Caco-2 (cell line): ENCODE measurements around the gene LEO1. TPM values are rescaled to one million over a fixed set of nuclear protein-coding genes. Genes with fewer than 3 reads are reported as not detected.

Source experiments
- BruUV-seq: library from RNA; stranded (reverse); fragments of 400-500 nt; replicated peaks from 2 replicates; lab custom pipeline; 2021; lab: Mats Ljungman, UMichigan
- CTCF ChIA-PET: fragments of 300-600 bp; sonication (Branson Sonifier 250); formaldehyde crosslinking; loops from one replicate; lab custom pipeline; 2022; ENCODE audit warnings: antibody characterized with exemption; lab: Charles Lee
- POLR2A ChIA-PET: fragments of 300-600 bp; sonication (Branson Sonifier 250); formaldehyde crosslinking; loops from one replicate; lab custom pipeline; 2022; ENCODE audit warnings: antibody characterized with exemption; lab: Charles Lee
- DNase-seq, 2 experiments: peaks; one replicate each; pipeline versions ENCODE4 v3.0.0 to v3.0.0-alpha.2; 2020 to 2022
- H3K27me3 ChIP-seq: replicated peaks from 2 replicates; pipeline ENCODE4 v1.6.0; 2011; ENCODE audit warnings: low read length; ENCODE audit not compliant: control insufficient read depth, insufficient read depth
- H3K36me3 ChIP-seq: 2 replicates; pipeline ENCODE4 v1.5.1; 2011; ENCODE audit warnings: low read length; ENCODE audit not compliant: control insufficient read depth, insufficient read depth
- H3K4me1 ChIP-seq: fragments of 250-450 bp; sonication (Bioruptor Pico); 2 replicates; pipeline ENCODE4 v1.5.1; 2020; ENCODE audit warnings: mild to moderate bottlenecking
- H3K4me3 ChIP-seq: 2 replicates; pipeline ENCODE4 v1.5.1; 2011; ENCODE audit warnings: low read depth, mild to moderate bottlenecking, control low read depth, low read length
- H3K9me3 ChIP-seq: fragments of 250-450 bp; sonication (Bioruptor Pico); 2 replicates; pipeline ENCODE4 v1.5.1; 2020; ENCODE audit warnings: mild to moderate bottlenecking, moderate library complexity
- H3K27ac Mint-ChIP-seq: one replicate; pipeline ENCODE4 v1.8.0; 2022; ENCODE audit warnings: mixed read lengths; ENCODE audit not compliant: unreplicated experiment
- H3K27me3 Mint-ChIP-seq: one replicate; pipeline ENCODE4 v1.8.0; 2022; ENCODE audit warnings: mixed read lengths; ENCODE audit not compliant: insufficient read depth, unreplicated experiment
- H3K36me3 Mint-ChIP-seq: one replicate; pipeline ENCODE4 v1.8.0; 2022; ENCODE audit warnings: mild to moderate bottlenecking, mixed read lengths; ENCODE audit not compliant: insufficient read depth, unreplicated experiment
- H3K4me1 Mint-ChIP-seq: one replicate; pipeline ENCODE4 v1.8.0; 2022; ENCODE audit warnings: low read depth, mixed read lengths; ENCODE audit not compliant: unreplicated experiment
- H3K4me3 Mint-ChIP-seq: one replicate; pipeline ENCODE4 v1.8.0; 2022; ENCODE audit warnings: mild to moderate bottlenecking, moderate library complexity, mixed read lengths; ENCODE audit not compliant: unreplicated experiment
- H3K9me3 Mint-ChIP-seq: one replicate; pipeline ENCODE4 v1.8.0; 2022; ENCODE audit warnings: mixed read lengths; ENCODE audit not compliant: unreplicated experiment
- CTCF ChIP-seq, 2 experiments: fragments of 200-600 bp in 1 of 2; IDR thresholded peaks; 1 replicate in 1 of 2; 2 replicates in 1 of 2; pipeline versions ENCODE4 v1.5.1 to v1.8.0; 2011 to 2022; ENCODE audit warnings: antibody characterized with exemption in 1 of 2, control low read depth in 1 of 2, inconsistent platforms in 1 of 2, low read depth in 1 of 2, low read length in 1 of 2, mild to moderate bottlenecking in 1 of 2, moderate library complexity in 1 of 2; ENCODE audit not compliant: insufficient read depth in 1 of 2, severe bottlenecking in 1 of 2, unreplicated experiment in 1 of 2
- intact Hi-C: fragments of 100-400 bp; cut with micrococcal nuclease; formaldehyde crosslinking; loops from one replicate; pipeline ENCODE4 v1.10.0; 2022; ENCODE audit not compliant: unreplicated experiment
- total RNA-seq: library from RNA; stranded (reverse); gene quantifications from 2 replicates; pipeline ENCODE4 v1.2.3, GENCODE V29; 2022

LEO1 gene
- total RNA-seq, 1 experiment from 2014 or later = 30.7 TPM

GRCh38 chr15:51917493-51917892 is 54.1 kb downstream of the LEO1 start:
- Histone ChIP-seq H3K9me3 (no peaks in the 10 kb centered on the region), H3K36me3 (no peaks in the 10 kb centered on the region; the same call in 1 of the 2 replicates), H3K4me3 (no peak overlapping the region), H3K27me3 (no peaks in the 10 kb centered on the region), H3K4me1 (no peaks in the 10 kb centered on the region)
- DNase-seq = peak; percentile 50 to 55
- Mint-ChIP-seq H3K4me1 (no peaks in the 10 kb centered on the region), H3K4me3 (no peak overlapping the region), H3K27me3 (no peaks in the 10 kb centered on the region), H3K9me3 (no peaks in the 10 kb centered on the region), H3K27ac (no peak overlapping the region), H3K36me3 (peaks cover 16% of the 10 kb centered on the region)
- ChIA-PET POLR2A (interaction anchor here (0.7 kb wide), 1 partner anchor 10 kb away, joined by 3 read pairs; no protein-coding TSS in a partner anchor), CTCF (interaction anchor here (0.6 to 1.4 kb wide), 5 partner anchors 28 to 798 kb away, joined by 3 to 6 read pairs (median 4); no protein-coding TSS in a partner anchor)
- peak in 1 of 2 experiments; percentile 51 for TF ChIP-seq CTCF (IDR thresholded peaks at IDR 0.05; ENCODE audit: insufficient read depth in 1 of 2, low read depth in 1 of 2, low read length in 1 of 2, severe bottlenecking in 1 of 2, unreplicated experiment in 1 of 2)
- no TSS peak for BruUV-seq
- intact Hi-C loops = no loop called here

- intact Hi-C loops = no loop called here
- H3K36me3 Mint-ChIP-seq = peaks cover 38% of the 10 kb centered on the region
- POLR2A ChIA-PET = no interaction called here
- BruUV-seq = no TSS peak
- H3K4me1 ChIP-seq = 0 out of 2 replicates have a peak, but pooled peaks cover 7% of the 10 kb centered on the region
- H3K9me3 Mint-ChIP-seq = no peaks in the 10 kb centered on the region
- TF ChIP-seq CTCF (IDR thresholded peaks at IDR 0.05; ENCODE audit: insufficient read depth in 1 of 2, low read depth in 1 of 2, low read length in 1 of 2, severe bottlenecking in 1 of 2, unreplicated experiment in 1 of 2) = no peak
- CTCF ChIA-PET = no interaction called here
- H3K4me3 Mint-ChIP-seq = no peak overlapping the region
- no peak for DNase-seq
- no peaks in the 10 kb centered on the region for H3K27me3 ChIP-seq
- no peak overlapping the region for H3K27ac Mint-ChIP-seq
- H3K27me3 Mint-ChIP-seq = no peaks in the 10 kb centered on the region
- H3K4me1 Mint-ChIP-seq = no peaks in the 10 kb centered on the region
- no peaks in the 10 kb centered on the region for H3K36me3 ChIP-seq
- no peaks in the 10 kb centered on the region for H3K9me3 ChIP-seq
- no peak overlapping the region for H3K4me3 ChIP-seq
Measured at GRCh38 chr15:51912528-51912927, 59.0 kb downstream of the LEO1 start.

GRCh38 chr15:51909584-51909983 is 62.0 kb downstream of the LEO1 start:
- Mint-ChIP-seq H3K27ac (no peak overlapping the region), H3K36me3 (peaks cover 64% of the 10 kb centered on the region), H3K27me3 (no peaks in the 10 kb centered on the region), H3K4me1 (peaks cover 9% of the 10 kb centered on the region), H3K9me3 (no peaks in the 10 kb centered on the region), H3K4me3 (no peak overlapping the region)
- intact Hi-C loops = no loop called here
- no peaks in the 10 kb centered on the region for H3K27me3 ChIP-seq
- ChIA-PET CTCF (no interaction called here), POLR2A (no interaction called here)
- no peaks in the 10 kb centered on the region for H3K9me3 ChIP-seq
- H3K4me3 ChIP-seq = no peak overlapping the region
- H3K4me1 ChIP-seq = peaks cover 19% of the 10 kb centered on the region
- no peak for TF ChIP-seq CTCF (IDR thresholded peaks at IDR 0.05; ENCODE audit: insufficient read depth in 1 of 2, low read depth in 1 of 2, low read length in 1 of 2, severe bottlenecking in 1 of 2, unreplicated experiment in 1 of 2)
- BruUV-seq = no TSS peak
- H3K36me3 ChIP-seq = no peaks in the 10 kb centered on the region
- no peak for DNase-seq
